ENCODE measurements around the gene FAXDC2.
A peak's percentile ranks its signal among the peaks of the same experiment; 100 is the strongest.

Gene FAXDC2

GRCh38 chr5:154881986-154882385 lies 31.6 kb upstream of the FAXDC2 start:
- H3K4me1 ChIP-seq (ENCODE audit: control insufficient read depth in 1 of 2, insufficient read depth in 2 of 2, low read length in 2 of 2), result no peaks in the 10 kb centered on the region
- H3K27ac ChIP-seq (ENCODE audit: low read length), result no peak overlapping the region
- no peak overlapping the region for H3K4me3 ChIP-seq (ENCODE audit: low read depth in 1 of 2, low read length in 2 of 2)
- H3K36me3 ChIP-seq (ENCODE audit: control insufficient read depth in 1 of 2, insufficient read depth in 2 of 2, low read length in 2 of 2), result peaks cover 12 to 63% of the 10 kb centered on the region in 2 donors
- H3K9me3 ChIP-seq (ENCODE audit: control insufficient read depth in 1 of 2, low read length in 2 of 2), result peaks cover 23 to 35% of the 10 kb centered on the region in 2 donors
- no peaks in the 10 kb centered on the region for H3K27me3 ChIP-seq (ENCODE audit: low read depth, low read length)

- Histone ChIP-seq H3K9me3 (ENCODE audit: control insufficient read depth in 1 of 2, low read length in 2 of 2) (peaks cover 6 to 15% of the 10 kb centered on the region in 2 donors), H3K36me3 (ENCODE audit: control insufficient read depth in 1 of 2, insufficient read depth in 2 of 2, low read length in 2 of 2) (peaks cover 28 to 64% of the 10 kb centered on the region in 2 donors), H3K4me1 (ENCODE audit: control insufficient read depth in 1 of 2, insufficient read depth in 2 of 2, low read length in 2 of 2) (no peaks in the 10 kb centered on the region), H3K27ac (ENCODE audit: low read length) (no peak overlapping the region), H3K27me3 (ENCODE audit: low read depth, low read length) (no peaks in the 10 kb centered on the region), H3K4me3 (ENCODE audit: low read depth in 1 of 2, low read length in 2 of 2) (peak overlapping the region in 1 of 2 donors; percentile 2)
Observed at GRCh38 chr5:154878642-154879335, 28.4 kb upstream of the FAXDC2 start.

GRCh38 chr5:154873791-154874331 lies 23.5 kb upstream of the FAXDC2 start:
- H3K4me1 ChIP-seq (ENCODE audit: control insufficient read depth in 1 of 2, insufficient read depth in 2 of 2, low read length in 2 of 2), result no peaks in the 10 kb centered on the region
- H3K9me3 ChIP-seq (ENCODE audit: control insufficient read depth in 1 of 2, low read length in 2 of 2), result peaks cover 3 to 5% of the 10 kb centered on the region in 2 donors
- peaks cover 52 to 61% of the 10 kb centered on the region in 2 donors for H3K36me3 ChIP-seq (ENCODE audit: control insufficient read depth in 1 of 2, insufficient read depth in 2 of 2, low read length in 2 of 2)
- H3K4me3 ChIP-seq (ENCODE audit: low read depth in 1 of 2, low read length in 2 of 2), result no peak overlapping the region
- H3K27me3 ChIP-seq (ENCODE audit: low read depth, low read length), result no peaks in the 10 kb centered on the region
- H3K27ac ChIP-seq (ENCODE audit: low read length), result no peak overlapping the region

- H3K9me3 ChIP-seq (ENCODE audit: control insufficient read depth in 1 of 2, low read length in 2 of 2), result no peaks in the 10 kb centered on the region
- no peaks in the 10 kb centered on the region for H3K27me3 ChIP-seq (ENCODE audit: low read depth, low read length)
- H3K27ac ChIP-seq (ENCODE audit: low read length), result no peak overlapping the region
- no peaks in the 10 kb centered on the region for H3K4me1 ChIP-seq (ENCODE audit: control insufficient read depth in 1 of 2, insufficient read depth in 2 of 2, low read length in 2 of 2)
- H3K4me3 ChIP-seq (ENCODE audit: low read depth in 1 of 2, low read length in 2 of 2), result no peak overlapping the region
- H3K36me3 ChIP-seq (ENCODE audit: control insufficient read depth in 1 of 2, insufficient read depth in 2 of 2, low read length in 2 of 2), result peaks cover 54% of the 10 kb centered on the region in 2 donors
Observed at GRCh38 chr5:154871734-154872133, 21.3 kb upstream of the FAXDC2 start.

GRCh38 chr5:154868702-154869101 lies 18.3 kb upstream of the FAXDC2 start:
- H3K27ac ChIP-seq (ENCODE audit: low read length), result no peak overlapping the region
- H3K4me1 ChIP-seq (ENCODE audit: control insufficient read depth in 1 of 2, insufficient read depth in 2 of 2, low read length in 2 of 2), result no peaks in the 10 kb centered on the region
- H3K27me3 ChIP-seq (ENCODE audit: low read depth, low read length), result no peaks in the 10 kb centered on the region
- no peak overlapping the region for H3K4me3 ChIP-seq (ENCODE audit: low read depth in 1 of 2, low read length in 2 of 2)
- H3K9me3 ChIP-seq (ENCODE audit: control insufficient read depth in 1 of 2, low read length in 2 of 2), result no peaks in the 10 kb centered on the region
- H3K36me3 ChIP-seq (ENCODE audit: control insufficient read depth in 1 of 2, insufficient read depth in 2 of 2, low read length in 2 of 2), result peaks cover 39 to 47% of the 10 kb centered on the region in 2 donors

GRCh38 chr5:154866841-154867240 lies 16.4 kb upstream of the FAXDC2 start:
- H3K4me3 ChIP-seq (ENCODE audit: low read depth in 1 of 2, low read length in 2 of 2), result no peak overlapping the region
- H3K36me3 ChIP-seq (ENCODE audit: control insufficient read depth in 1 of 2, insufficient read depth in 2 of 2, low read length in 2 of 2), result peaks cover 36% of the 10 kb centered on the region in 2 donors
- no peaks in the 10 kb centered on the region for H3K9me3 ChIP-seq (ENCODE audit: control insufficient read depth in 1 of 2, low read length in 2 of 2)
- no peak overlapping the region for H3K27ac ChIP-seq (ENCODE audit: low read length)
- peaks cover 0 to 5% of the 10 kb centered on the region in 2 donors for H3K4me1 ChIP-seq (ENCODE audit: control insufficient read depth in 1 of 2, insufficient read depth in 2 of 2, low read length in 2 of 2)
- no peaks in the 10 kb centered on the region for H3K27me3 ChIP-seq (ENCODE audit: low read depth, low read length)

GRCh38 chr5:154865466-154866184 lies 15.2 kb upstream of the FAXDC2 start:
- H3K27me3 ChIP-seq (ENCODE audit: low read depth, low read length), result no peaks in the 10 kb centered on the region
- H3K36me3 ChIP-seq (ENCODE audit: control insufficient read depth in 1 of 2, insufficient read depth in 2 of 2, low read length in 2 of 2), result peaks cover 26 to 27% of the 10 kb centered on the region in 2 donors
- H3K27ac ChIP-seq (ENCODE audit: low read length), result no peak overlapping the region
- no peaks in the 10 kb centered on the region for H3K9me3 ChIP-seq (ENCODE audit: control insufficient read depth in 1 of 2, low read length in 2 of 2)
- H3K4me3 ChIP-seq (ENCODE audit: low read depth in 1 of 2, low read length in 2 of 2), result no peak overlapping the region
- peaks cover 0 to 17% of the 10 kb centered on the region in 2 donors for H3K4me1 ChIP-seq (ENCODE audit: control insufficient read depth in 1 of 2, insufficient read depth in 2 of 2, low read length in 2 of 2)

- H3K36me3 ChIP-seq (ENCODE audit: control insufficient read depth in 1 of 2, insufficient read depth in 2 of 2, low read length in 2 of 2), result peaks cover 19 to 20% of the 10 kb centered on the region in 2 donors
- H3K9me3 ChIP-seq (ENCODE audit: control insufficient read depth in 1 of 2, low read length in 2 of 2), result no peaks in the 10 kb centered on the region
- H3K4me1 ChIP-seq (ENCODE audit: control insufficient read depth in 1 of 2, insufficient read depth in 2 of 2, low read length in 2 of 2), result peaks cover 5 to 30% of the 10 kb centered on the region in 2 donors
- no peak overlapping the region for H3K4me3 ChIP-seq (ENCODE audit: low read depth in 1 of 2, low read length in 2 of 2)
- no peak overlapping the region for H3K27ac ChIP-seq (ENCODE audit: low read length)
- H3K27me3 ChIP-seq (ENCODE audit: low read depth, low read length), result no peaks in the 10 kb centered on the region
Observed at GRCh38 chr5:154863291-154864080, 13.1 kb upstream of the FAXDC2 start.

GRCh38 chr5:154862766-154863165 lies 12.4 kb upstream of the FAXDC2 start:
- Histone ChIP-seq H3K4me3 (ENCODE audit: low read depth in 1 of 2, low read length in 2 of 2) (no peak overlapping the region), H3K36me3 (ENCODE audit: control insufficient read depth in 1 of 2, insufficient read depth in 2 of 2, low read length in 2 of 2) (peaks cover 20 to 22% of the 10 kb centered on the region in 2 donors), H3K27ac (ENCODE audit: low read length) (no peak overlapping the region), H3K27me3 (ENCODE audit: low read depth, low read length) (no peaks in the 10 kb centered on the region), H3K9me3 (ENCODE audit: control insufficient read depth in 1 of 2, low read length in 2 of 2) (no peaks in the 10 kb centered on the region), H3K4me1 (ENCODE audit: control insufficient read depth in 1 of 2, insufficient read depth in 2 of 2, low read length in 2 of 2) (peaks cover 5 to 30% of the 10 kb centered on the region in 2 donors)

GRCh38 chr5:154861946-154862345 lies 11.5 kb upstream of the FAXDC2 start:
- Histone ChIP-seq H3K4me1 (ENCODE audit: control insufficient read depth in 1 of 2, insufficient read depth in 2 of 2, low read length in 2 of 2) (peaks cover 7 to 32% of the 10 kb centered on the region in 2 donors), H3K9me3 (ENCODE audit: control insufficient read depth in 1 of 2, low read length in 2 of 2) (no peaks in the 10 kb centered on the region), H3K27me3 (ENCODE audit: low read depth, low read length) (no peaks in the 10 kb centered on the region), H3K36me3 (ENCODE audit: control insufficient read depth in 1 of 2, insufficient read depth in 2 of 2, low read length in 2 of 2) (peaks cover 15 to 26% of the 10 kb centered on the region in 2 donors), H3K27ac (ENCODE audit: low read length) (no peak overlapping the region), H3K4me3 (ENCODE audit: low read depth in 1 of 2, low read length in 2 of 2) (no peak overlapping the region)

GRCh38 chr5:154860765-154861164 lies 10.4 kb upstream of the FAXDC2 start:
- no peaks in the 10 kb centered on the region for H3K27me3 ChIP-seq (ENCODE audit: low read depth, low read length)
- H3K4me3 ChIP-seq (ENCODE audit: low read depth in 1 of 2, low read length in 2 of 2), result peak overlapping the region; percentile 85 to 99
- peaks cover 10 to 36% of the 10 kb centered on the region in 2 donors for H3K4me1 ChIP-seq (ENCODE audit: control insufficient read depth in 1 of 2, insufficient read depth in 2 of 2, low read length in 2 of 2)
- H3K9me3 ChIP-seq (ENCODE audit: control insufficient read depth in 1 of 2, low read length in 2 of 2), result no peaks in the 10 kb centered on the region
- H3K36me3 ChIP-seq (ENCODE audit: control insufficient read depth in 1 of 2, insufficient read depth in 2 of 2, low read length in 2 of 2), result peaks cover 9 to 20% of the 10 kb centered on the region in 2 donors
- H3K27ac ChIP-seq (ENCODE audit: low read length), result peak overlapping the region; percentile 18

Data from muscle layer of duodenum (tissue), 2 donors.